ENCODE results near the gene ZNF280D. TPM values are rescaled to one million over a fixed set of nuclear protein-coding genes. Genes with fewer than 3 reads are reported as not detected.

The ZNF280D gene
- total and polyA plus RNA-seq, 2 of the 13 experiments (the other 11 are each of a cell fraction or from before 2014, with no cell fraction given): 7.1 to 11.9 TPM

DNA sequence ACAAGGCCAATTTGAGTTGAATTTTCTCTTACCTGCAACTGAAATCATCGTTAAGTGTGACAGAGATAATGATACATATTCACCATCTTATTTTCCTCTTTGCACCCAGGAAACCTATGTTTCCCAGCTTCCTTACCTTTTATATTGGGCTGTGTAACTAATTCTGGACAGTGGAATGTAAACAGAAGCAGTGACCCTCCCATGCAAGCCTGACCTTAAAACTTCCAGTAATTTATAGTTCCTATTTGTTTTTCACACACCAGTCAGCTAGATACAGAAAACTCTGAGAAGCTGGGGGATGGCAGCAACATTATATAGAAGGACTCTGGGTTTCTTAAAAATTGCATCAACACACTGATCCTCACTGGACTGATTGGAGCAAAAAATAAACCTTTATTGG lies 4.5 kb upstream of the ZNF280D start (continued):
- TF ChIP-seq, protein P1, sequence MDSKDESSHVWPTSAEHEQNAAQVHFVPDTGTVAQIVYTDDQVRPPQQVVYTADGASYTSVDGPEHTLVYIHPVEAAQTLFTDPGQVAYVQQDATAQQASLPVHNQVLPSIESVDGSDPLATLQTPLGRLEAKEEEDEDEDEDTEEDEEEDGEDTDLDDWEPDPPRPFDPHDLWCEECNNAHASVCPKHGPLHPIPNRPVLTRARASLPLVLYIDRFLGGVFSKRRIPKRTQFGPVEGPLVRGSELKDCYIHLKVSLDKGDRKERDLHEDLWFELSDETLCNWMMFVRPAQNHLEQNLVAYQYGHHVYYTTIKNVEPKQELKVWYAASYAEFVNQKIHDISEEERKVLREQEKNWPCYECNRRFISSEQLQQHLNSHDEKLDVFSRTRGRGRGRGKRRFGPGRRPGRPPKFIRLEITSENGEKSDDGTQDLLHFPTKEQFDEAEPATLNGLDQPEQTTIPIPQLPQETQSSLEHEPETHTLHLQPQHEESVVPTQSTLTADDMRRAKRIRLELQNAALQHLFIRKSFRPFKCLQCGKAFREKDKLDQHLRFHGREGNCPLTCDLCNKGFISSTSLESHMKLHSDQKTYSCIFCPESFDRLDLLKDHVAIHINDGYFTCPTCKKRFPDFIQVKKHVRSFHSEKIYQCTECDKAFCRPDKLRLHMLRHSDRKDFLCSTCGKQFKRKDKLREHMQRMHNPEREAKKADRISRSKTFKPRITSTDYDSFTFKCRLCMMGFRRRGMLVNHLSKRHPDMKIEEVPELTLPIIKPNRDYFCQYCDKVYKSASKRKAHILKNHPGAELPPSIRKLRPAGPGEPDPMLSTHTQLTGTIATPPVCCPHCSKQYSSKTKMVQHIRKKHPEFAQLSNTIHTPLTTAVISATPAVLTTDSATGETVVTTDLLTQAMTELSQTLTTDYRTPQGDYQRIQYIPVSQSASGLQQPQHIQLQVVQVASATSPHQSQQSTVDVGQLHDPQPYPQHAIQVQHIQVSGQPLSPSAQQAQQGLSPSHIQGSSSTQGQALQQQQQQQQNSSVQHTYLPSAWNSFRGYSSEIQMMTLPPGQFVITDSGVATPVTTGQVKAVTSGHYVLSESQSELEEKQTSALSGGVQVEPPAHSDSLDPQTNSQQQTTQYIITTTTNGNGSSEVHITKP (CRISPR knock-in tag; IDR thresholded peaks at IDR 0.05; ENCODE audit: low read depth): no peak
- TF ChIP-seq PRMT3 (CRISPR knock-in tag; IDR thresholded peaks at IDR 0.05; ENCODE audit: borderline replicate concordance, low read depth): no peak
- peak in 1 of 2 experiments; percentile 65; a peak in 2 of 4 replicates for TF ChIP-seq ATF4 (CRISPR knock-in tag; IDR thresholded peaks at IDR 0.05)
- TF ChIP-seq HNRNPK (IDR thresholded peaks at IDR 0.05; ENCODE audit: low read depth, low read length, poor library complexity, severe bottlenecking): no peak
- TF ChIP-seq BCL6 (CRISPR knock-in tag; IDR thresholded peaks at IDR 0.05): peak; percentile 92
- TF ChIP-seq HNF4A (CRISPR knock-in tag; IDR thresholded peaks at IDR 0.05): peak; percentile 39; the same call in 1 of the 2 replicates
- no peak for TF ChIP-seq ZNF777 (CRISPR knock-in tag; IDR thresholded peaks at IDR 0.05)
- peak; percentile 44 to 51; a peak in 2 of 4 replicates for TF ChIP-seq NR2F1 (CRISPR knock-in tag; IDR thresholded peaks at IDR 0.05)
- TF ChIP-seq ZNF792 (CRISPR knock-in tag; IDR thresholded peaks at IDR 0.05): no peak
- no peak for TF ChIP-seq ZNF335 (CRISPR knock-in tag; IDR thresholded peaks at IDR 0.05)
- no peak for TF ChIP-seq BCLAF1 (IDR thresholded peaks at IDR 0.05)
- no peak for TF ChIP-seq ZNF446 (CRISPR knock-in tag; IDR thresholded peaks at IDR 0.05)
- no peak for TF ChIP-seq ZMAT3 (CRISPR knock-in tag; conservative IDR thresholded peaks at IDR 0.05)
- TF ChIP-seq, protein P2, sequence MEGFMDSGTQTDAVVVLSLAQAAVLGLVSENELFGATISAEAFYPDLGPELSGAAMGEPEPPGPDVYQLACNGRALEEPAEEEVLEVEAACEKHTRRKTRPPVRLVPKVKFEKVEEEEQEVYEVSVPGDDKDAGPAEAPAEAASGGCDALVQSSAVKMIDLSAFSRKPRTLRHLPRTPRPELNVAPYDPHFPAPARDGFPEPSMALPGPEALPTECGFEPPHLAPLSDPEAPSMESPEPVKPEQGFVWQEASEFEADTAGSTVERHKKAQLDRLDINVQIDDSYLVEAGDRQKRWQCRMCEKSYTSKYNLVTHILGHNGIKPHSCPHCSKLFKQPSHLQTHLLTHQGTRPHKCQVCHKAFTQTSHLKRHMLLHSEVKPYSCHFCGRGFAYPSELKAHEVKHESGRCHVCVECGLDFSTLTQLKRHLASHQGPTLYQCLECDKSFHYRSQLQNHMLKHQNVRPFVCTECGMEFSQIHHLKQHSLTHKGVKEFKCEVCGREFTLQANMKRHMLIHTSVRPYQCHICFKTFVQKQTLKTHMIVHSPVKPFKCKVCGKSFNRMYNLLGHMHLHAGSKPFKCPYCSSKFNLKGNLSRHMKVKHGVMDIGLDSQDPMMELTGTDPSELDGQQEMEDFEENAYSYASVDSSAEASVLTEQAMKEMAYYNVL (CRISPR knock-in tag; IDR thresholded peaks at IDR 0.05; ENCODE audit: borderline replicate concordance): no peak
- TF ChIP-seq, protein P3, sequence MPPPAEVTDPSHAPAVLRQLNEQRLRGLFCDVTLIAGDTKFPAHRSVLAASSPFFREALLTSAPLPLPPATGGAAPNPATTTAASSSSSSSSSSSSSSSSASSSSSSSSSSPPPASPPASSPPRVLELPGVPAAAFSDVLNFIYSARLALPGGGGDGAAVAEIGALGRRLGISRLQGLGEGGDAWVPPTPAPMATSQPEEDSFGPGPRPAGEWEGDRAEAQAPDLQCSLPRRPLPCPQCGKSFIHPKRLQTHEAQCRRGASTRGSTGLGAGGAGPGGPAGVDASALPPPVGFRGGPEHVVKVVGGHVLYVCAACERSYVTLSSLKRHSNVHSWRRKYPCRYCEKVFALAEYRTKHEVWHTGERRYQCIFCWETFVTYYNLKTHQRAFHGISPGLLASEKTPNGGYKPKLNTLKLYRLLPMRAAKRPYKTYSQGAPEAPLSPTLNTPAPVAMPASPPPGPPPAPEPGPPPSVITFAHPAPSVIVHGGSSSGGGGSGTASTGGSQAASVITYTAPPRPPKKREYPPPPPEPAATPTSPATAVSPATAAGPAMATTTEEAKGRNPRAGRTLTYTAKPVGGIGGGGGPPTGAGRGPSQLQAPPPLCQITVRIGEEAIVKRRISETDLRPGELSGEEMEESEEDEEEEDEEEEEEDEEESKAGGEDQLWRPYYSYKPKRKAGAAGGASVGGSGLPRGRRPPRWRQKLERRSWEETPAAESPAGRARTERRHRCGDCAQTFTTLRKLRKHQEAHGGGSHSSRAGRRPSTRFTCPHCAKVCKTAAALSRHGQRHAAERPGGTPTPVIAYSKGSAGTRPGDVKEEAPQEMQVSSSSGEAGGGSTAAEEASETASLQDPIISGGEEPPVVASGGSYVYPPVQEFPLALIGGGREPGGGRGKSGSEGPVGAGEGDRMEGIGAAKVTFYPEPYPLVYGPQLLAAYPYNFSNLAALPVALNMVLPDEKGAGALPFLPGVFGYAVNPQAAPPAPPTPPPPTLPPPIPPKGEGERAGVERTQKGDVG (CRISPR knock-in tag; IDR thresholded peaks at IDR 0.05; ENCODE audit: borderline replicate concordance): no peak
- TF ChIP-seq FOXA1 (IDR thresholded peaks at IDR 0.05): no peak
- TF ChIP-seq FOXA1 (CRISPR knock-in tag; IDR thresholded peaks at IDR 0.05): peak; percentile 69
- 0 out of 2 replicates have a peak, but pooled peaks have one; percentile 18 for TF ChIP-seq TARDBP (CRISPR knock-in tag; IDR thresholded peaks at IDR 0.05)
